K562 (cell line): ENCODE measurements around the gene TRAPPC2L. TPM values are rescaled to one million over a fixed set of nuclear protein-coding genes. Genes with fewer than 3 reads are reported as not detected.

Experiments
- ASH1L ChIP-seq: fragments of 450-650 bp; IDR thresholded peaks from 2 replicates; pipeline ENCODE4 v1.6.1; 2018; ENCODE audit warnings: borderline replicate concordance, mild to moderate bottlenecking, low read depth; ENCODE audit not compliant: partially characterized antibody
- BHLHE40 ChIP-seq: IDR thresholded peaks from 2 replicates; pipeline ENCODE4 v1.6.1; 2011; ENCODE audit warnings: low read length, improper control_type of control experiment
- CBX3 ChIP-seq, 2 experiments: IDR thresholded peaks; 1 replicate in 1 of 2; 2 replicates in 1 of 2; pipeline ENCODE4 v1.6.1; 2012; ENCODE audit warnings: inconsistent platforms in 2 of 2, low read length in 2 of 2, borderline replicate concordance in 1 of 2, control low read depth in 1 of 2
- FOXA3 ChIP-seq, 2 experiments: fragments of 450-650 bp in 1 of 2; sonication (generic) in 1 of 2; formaldehyde crosslinking; IDR thresholded peaks in 1 of 2; conservative IDR thresholded peaks in 1 of 2; 2 replicates each; pipeline versions ENCODE4 v1.4.0 to v1.8.0; 2020 to 2022; ENCODE audit warnings: mild to moderate bottlenecking in 2 of 2, missing genetic modification reagents in 1 of 2
- GABPB1 ChIP-seq: sonication (generic); formaldehyde crosslinking; IDR thresholded peaks from 2 replicates; pipeline ENCODE4 v1.8.0; 2022; ENCODE audit warnings: mild to moderate bottlenecking, missing genetic modification reagents
- HCFC1 ChIP-seq: IDR thresholded peaks from 2 replicates; pipeline ENCODE4 v1.6.1; 2012; ENCODE audit warnings: low read depth, low read length, improper control_type of control experiment
- PRPF4 ChIP-seq: fragments of 200-400 bp; formaldehyde crosslinking; IDR thresholded peaks from one replicate; pipeline ENCODE4 v1.6.1; 2017; ENCODE audit warnings: low read length, low read depth, mild to moderate bottlenecking; ENCODE audit not compliant: insufficient read depth, poor library complexity, severe bottlenecking
- RCOR1 ChIP-seq, 2 experiments: IDR thresholded peaks; 2 replicates each; pipeline ENCODE4 v1.6.1; 2012; ENCODE audit warnings: low read depth in 2 of 2, low read length in 2 of 2, borderline replicate concordance in 1 of 2, improper control_type of control experiment in 1 of 2
- SAFB ChIP-seq: fragments of 200-400 bp; formaldehyde crosslinking; IDR thresholded peaks from 2 replicates; pipeline ENCODE4 v1.6.1; 2017; ENCODE audit warnings: low read depth, low read length, borderline replicate concordance
- SAFB2 ChIP-seq: fragments of 200-400 bp; formaldehyde crosslinking; IDR thresholded peaks from 2 replicates; pipeline ENCODE4 v1.6.1; 2018; ENCODE audit warnings: borderline replicate concordance, low read length, low read depth, moderate library complexity; ENCODE audit not compliant: severe bottlenecking
- XRCC5 ChIP-seq: fragments of 200-400 bp; formaldehyde crosslinking; IDR thresholded peaks from 2 replicates; pipeline ENCODE4 v1.6.1; 2017; ENCODE audit warnings: low read depth, mild to moderate bottlenecking, low read length
- polyA plus RNA-seq, 8 experiments: library from polyadenylated mRNA; depleted of rRNA in 4 of 8; stranded (reverse) in 5 of 8; unstranded in 3 of 8; fragments of >200 nt; fragmentation: Nextera tagmentation in 2 of 8; fragmentation: Illumina TruSeq in 1 of 8; extraction: Ambion mirVana in 2 of 8; extraction: Trizol in 1 of 8; gene quantifications; 2 replicates each; pipeline versions ENCODE4 v1.2.1 to v1.2.3, GENCODE V29; 2011 to 2014; ENCODE audit warnings: inconsistent platforms in 1 of 8, missing spikeins in 1 of 8
- total RNA-seq, 7 experiments: library from RNA; depleted of rRNA in 6 of 7; stranded (reverse); fragments of >200 nt in 6 of 7; fragmentation: Illumina TruSeq in 2 of 7; extraction: Trizol in 2 of 7; gene quantifications; 2 replicates each; pipeline versions ENCODE4 v1.2.1 to v1.2.3, GENCODE V29; 2011 to 2021; ENCODE audit warnings: low replicate concordance in 1 of 7
- TF ChIP-seq, protein P1 (sequence below): fragments of 450-650 bp; IDR thresholded peaks from 2 replicates; pipeline ENCODE4 v1.6.1; 2016; ENCODE audit warnings: missing biosample characterization, missing genetic modification characterization
- TF ChIP-seq, protein P2 (sequence below): IDR thresholded peaks from 2 replicates; pipeline ENCODE4 v1.6.1; 2011; ENCODE audit warnings: borderline replicate concordance, low read depth, mild to moderate bottlenecking, moderate library complexity, low read length; ENCODE audit not compliant: insufficient read depth, poor library complexity, severe bottlenecking
- TF ChIP-seq, protein P3 (sequence below), 2 experiments: fragments of 450-650 bp; conservative IDR thresholded peaks; 2 replicates each; pipeline ENCODE4 v1.6.1; 2017; ENCODE audit warnings: mild to moderate bottlenecking in 2 of 2, moderate library complexity in 2 of 2
- TF ChIP-seq, protein P4 (sequence below): fragments of 450-650 bp; IDR thresholded peaks from 2 replicates; pipeline ENCODE4 v1.6.1; 2016; ENCODE audit warnings: low read depth, mild to moderate bottlenecking, moderate library complexity
- TF ChIP-seq, protein P5 (sequence below), 2 experiments: fragments of 450-650 bp in 1 of 2; IDR thresholded peaks; 2 replicates each; pipeline ENCODE4 v1.6.1; 2011 to 2017; ENCODE audit warnings: low read depth in 2 of 2, antibody characterized with exemption in 1 of 2, borderline replicate concordance in 1 of 2, low read length in 1 of 2, mild to moderate bottlenecking in 1 of 2, mixed read lengths in 1 of 2; ENCODE audit not compliant: control insufficient read depth in 1 of 2

Gene TRAPPC2L
- total and polyA plus RNA-seq, 9 of the 15 experiments (the other 6 are each of a cell fraction or from before 2014, with no cell fraction given) = 60.4 to 398 (median 97.5) TPM

DNA sequence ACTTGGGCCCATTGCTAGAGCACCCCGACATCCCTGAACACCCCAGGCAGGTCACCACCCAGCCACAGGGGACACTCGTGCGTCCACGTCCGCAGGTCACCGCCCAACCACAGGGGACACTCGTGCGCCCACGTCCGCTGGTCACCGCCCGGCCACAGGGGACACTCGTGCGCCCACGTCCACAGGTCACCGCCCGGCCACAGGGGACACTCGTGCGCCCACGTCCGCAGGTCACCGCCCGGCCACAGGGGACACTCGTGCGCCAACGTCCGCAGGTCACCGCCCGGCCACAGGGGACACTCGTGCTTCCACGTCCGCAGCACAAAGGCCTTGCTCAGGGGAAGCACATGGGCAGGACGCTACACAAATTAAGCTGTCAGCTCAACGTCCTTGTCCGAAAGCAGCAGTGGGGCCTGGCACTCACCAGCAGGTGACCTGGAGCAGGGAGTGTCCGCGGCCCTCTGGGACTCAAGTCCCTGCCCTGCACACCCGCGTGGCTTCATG, 17.8 kb upstream of the TRAPPC2L start (continued):
- TF ChIP-seq SAFB = peak; percentile 38; the same call in 1 of the 2 replicates
- TF ChIP-seq GABPB1 (CRISPR knock-in tag) = peak; percentile 85
- 0 out of 2 replicates have a peak, but pooled peaks have one; percentile 68 for TF ChIP-seq XRCC5
- TF ChIP-seq, protein P1, sequence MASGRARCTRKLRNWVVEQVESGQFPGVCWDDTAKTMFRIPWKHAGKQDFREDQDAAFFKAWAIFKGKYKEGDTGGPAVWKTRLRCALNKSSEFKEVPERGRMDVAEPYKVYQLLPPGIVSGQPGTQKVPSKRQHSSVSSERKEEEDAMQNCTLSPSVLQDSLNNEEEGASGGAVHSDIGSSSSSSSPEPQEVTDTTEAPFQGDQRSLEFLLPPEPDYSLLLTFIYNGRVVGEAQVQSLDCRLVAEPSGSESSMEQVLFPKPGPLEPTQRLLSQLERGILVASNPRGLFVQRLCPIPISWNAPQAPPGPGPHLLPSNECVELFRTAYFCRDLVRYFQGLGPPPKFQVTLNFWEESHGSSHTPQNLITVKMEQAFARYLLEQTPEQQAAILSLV (tag) = no peak
- peak in 1 of 2 experiments; percentile 82; a peak in 1 of 3 replicates for TF ChIP-seq CBX3 (IDR thresholded peaks at IDR 0.05; ENCODE audit: borderline replicate concordance in 1 of 2, low read length in 2 of 2)
- peak; percentile 44 for TF ChIP-seq HCFC1
- peak in 1 of 2 experiments; percentile 24; a peak in 1 of 4 replicates for TF ChIP-seq RCOR1 (IDR thresholded peaks at IDR 0.05; ENCODE audit: borderline replicate concordance in 1 of 2, low read depth in 2 of 2, low read length in 2 of 2)
- peak; percentile 53 for TF ChIP-seq BHLHE40
- peak; percentile 95 for TF ChIP-seq PRPF4
- TF ChIP-seq, protein P2, sequence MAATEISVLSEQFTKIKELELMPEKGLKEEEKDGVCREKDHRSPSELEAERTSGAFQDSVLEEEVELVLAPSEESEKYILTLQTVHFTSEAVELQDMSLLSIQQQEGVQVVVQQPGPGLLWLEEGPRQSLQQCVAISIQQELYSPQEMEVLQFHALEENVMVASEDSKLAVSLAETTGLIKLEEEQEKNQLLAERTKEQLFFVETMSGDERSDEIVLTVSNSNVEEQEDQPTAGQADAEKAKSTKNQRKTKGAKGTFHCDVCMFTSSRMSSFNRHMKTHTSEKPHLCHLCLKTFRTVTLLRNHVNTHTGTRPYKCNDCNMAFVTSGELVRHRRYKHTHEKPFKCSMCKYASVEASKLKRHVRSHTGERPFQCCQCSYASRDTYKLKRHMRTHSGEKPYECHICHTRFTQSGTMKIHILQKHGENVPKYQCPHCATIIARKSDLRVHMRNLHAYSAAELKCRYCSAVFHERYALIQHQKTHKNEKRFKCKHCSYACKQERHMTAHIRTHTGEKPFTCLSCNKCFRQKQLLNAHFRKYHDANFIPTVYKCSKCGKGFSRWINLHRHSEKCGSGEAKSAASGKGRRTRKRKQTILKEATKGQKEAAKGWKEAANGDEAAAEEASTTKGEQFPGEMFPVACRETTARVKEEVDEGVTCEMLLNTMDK = peak; percentile 48
- TF ChIP-seq, protein P3, sequence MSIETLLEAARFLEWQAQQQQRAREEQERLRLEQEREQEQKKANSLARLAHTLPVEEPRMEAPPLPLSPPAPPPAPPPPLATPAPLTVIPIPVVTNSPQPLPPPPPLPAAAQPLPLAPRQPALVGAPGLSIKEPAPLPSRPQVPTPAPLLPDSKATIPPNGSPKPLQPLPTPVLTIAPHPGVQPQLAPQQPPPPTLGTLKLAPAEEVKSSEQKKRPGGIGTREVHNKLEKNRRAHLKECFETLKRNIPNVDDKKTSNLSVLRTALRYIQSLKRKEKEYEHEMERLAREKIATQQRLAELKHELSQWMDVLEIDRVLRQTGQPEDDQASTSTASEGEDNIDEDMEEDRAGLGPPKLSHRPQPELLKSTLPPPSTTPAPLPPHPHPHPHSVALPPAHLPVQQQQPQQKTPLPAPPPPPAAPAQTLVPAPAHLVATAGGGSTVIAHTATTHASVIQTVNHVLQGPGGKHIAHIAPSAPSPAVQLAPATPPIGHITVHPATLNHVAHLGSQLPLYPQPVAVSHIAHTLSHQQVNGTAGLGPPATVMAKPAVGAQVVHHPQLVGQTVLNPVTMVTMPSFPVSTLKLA (conservative IDR thresholded peaks at IDR 0.05) = peak in 1 of 2 experiments; percentile 38; a peak in 1 of 4 replicates
- no peak for TF ChIP-seq SAFB2
- TF ChIP-seq ASH1L = no peak
- TF ChIP-seq, protein P4, sequence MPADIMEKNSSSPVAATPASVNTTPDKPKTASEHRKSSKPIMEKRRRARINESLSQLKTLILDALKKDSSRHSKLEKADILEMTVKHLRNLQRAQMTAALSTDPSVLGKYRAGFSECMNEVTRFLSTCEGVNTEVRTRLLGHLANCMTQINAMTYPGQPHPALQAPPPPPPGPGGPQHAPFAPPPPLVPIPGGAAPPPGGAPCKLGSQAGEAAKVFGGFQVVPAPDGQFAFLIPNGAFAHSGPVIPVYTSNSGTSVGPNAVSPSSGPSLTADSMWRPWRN = no peak
- TF ChIP-seq, protein P5, sequence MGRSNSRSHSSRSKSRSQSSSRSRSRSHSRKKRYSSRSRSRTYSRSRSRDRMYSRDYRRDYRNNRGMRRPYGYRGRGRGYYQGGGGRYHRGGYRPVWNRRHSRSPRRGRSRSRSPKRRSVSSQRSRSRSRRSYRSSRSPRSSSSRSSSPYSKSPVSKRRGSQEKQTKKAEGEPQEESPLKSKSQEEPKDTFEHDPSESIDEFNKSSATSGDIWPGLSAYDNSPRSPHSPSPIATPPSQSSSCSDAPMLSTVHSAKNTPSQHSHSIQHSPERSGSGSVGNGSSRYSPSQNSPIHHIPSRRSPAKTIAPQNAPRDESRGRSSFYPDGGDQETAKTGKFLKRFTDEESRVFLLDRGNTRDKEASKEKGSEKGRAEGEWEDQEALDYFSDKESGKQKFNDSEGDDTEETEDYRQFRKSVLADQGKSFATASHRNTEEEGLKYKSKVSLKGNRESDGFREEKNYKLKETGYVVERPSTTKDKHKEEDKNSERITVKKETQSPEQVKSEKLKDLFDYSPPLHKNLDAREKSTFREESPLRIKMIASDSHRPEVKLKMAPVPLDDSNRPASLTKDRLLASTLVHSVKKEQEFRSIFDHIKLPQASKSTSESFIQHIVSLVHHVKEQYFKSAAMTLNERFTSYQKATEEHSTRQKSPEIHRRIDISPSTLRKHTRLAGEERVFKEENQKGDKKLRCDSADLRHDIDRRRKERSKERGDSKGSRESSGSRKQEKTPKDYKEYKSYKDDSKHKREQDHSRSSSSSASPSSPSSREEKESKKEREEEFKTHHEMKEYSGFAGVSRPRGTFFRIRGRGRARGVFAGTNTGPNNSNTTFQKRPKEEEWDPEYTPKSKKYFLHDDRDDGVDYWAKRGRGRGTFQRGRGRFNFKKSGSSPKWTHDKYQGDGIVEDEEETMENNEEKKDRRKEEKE (IDR thresholded peaks at IDR 0.05; ENCODE audit: borderline replicate concordance in 1 of 2, control insufficient read depth in 1 of 2, low read depth in 2 of 2, low read length in 1 of 2) = peak in 1 of 2 experiments; percentile 83; a peak in 1 of 4 replicates
- TF ChIP-seq FOXA3 (CRISPR knock-in tag; conservative IDR thresholded peaks at IDR 0.05 in 1 of 2, IDR thresholded peaks at IDR 0.05 in 1 of 2) = 0 out of 4 replicates have a peak, but pooled peaks of 1 of the 2 experiments have one; percentile 69
